A204.1 (cell line): ENCODE results near the gene ALDH2.
"Not testable (repeated sequence)": the region's sequence is repeated elsewhere in the genome, so short reads cannot be mapped to it uniquely, and the experiment has no call there.

Experiments used
- FAIRE-seq: peaks from 2 replicates; lab custom pipeline; 2012; peaks lifted over from hg19 to GRCh38; lab: Jason Lieb, UNC

ALDH2 gene

DNA sequence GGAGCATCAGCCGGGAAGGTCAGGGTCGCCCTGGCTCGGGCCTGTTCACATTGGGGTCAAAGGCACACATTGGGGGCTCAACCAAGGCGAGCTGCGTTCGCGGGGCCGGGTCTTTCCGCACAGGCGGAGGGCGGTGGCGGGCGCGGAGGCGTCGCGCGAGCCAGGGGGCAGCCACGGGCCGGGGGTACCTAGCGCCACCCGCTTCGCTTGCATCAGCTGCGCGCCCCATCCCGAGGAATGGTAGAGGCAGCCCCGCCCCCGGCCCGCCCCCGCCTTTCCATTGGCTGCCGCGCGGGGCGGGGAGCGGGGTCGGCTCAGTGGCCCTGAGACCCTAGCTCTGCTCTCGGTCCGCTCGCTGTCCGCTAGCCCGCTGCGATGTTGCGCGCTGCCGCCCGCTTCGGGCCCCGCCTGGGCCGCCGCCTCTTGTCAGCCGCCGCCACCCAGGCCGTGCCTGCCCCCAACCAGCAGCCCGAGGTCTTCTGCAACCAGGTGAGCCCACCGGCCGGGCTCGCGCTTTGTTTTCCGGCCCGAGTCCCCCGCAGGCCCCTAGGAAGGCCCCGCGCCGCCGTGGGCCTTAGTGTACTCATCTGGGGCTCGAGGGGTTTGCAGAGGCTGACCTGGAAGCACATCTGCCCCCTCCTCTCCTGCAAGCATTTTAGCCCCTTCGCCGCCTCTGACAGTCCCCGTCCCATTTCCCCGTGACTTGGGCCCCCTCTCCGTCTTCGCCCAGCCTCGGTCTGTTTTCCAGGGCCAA is at the start of gene ALDH2:
Gene ALDH2, plus strand, starts transcription at position 326 of the 754 bp plus-strand sequence. Its CDS starts 50 bp downstream, at position 376.
- FAIRE-seq: no peak

DNA sequence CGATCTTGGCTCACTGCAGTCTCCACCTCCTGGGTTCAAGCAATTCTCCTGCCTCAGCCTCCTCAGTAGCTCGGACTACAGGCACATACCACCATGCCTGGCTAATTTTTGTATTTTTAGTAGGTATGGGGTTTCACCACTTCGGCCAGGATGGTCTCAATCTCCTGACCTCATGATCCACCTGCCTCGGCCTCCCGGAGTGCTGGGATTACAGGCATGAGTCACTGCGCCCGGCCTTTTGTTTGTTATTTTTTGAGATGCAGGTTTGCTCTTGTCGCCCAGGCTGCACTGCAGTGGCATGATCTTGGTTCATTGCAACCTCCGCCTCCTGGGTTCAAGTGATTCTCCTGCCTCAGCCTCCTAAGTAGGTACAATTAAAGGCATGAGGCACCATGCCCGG is 47.4 kb upstream of the ALDH2 start:
- not testable (repeated sequence) for FAIRE-seq

DNA sequence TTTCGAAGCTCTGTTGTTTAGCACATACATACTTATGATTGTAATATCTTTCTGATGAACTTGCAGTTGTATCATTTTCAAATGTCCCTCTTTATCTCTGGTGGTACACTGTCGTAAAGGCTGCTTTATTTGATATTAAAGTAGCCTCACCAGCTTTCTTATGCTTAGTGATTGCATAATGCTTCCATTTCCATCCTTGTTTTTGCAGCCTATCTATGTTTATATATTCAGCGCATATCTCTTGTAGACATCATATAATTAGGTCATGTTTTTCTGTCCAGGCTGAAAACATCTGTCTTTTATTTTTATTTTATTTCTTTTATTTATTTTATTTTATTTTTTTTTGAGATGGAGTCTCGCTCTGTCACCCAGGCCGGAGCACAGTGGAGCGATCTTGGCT is 46.3 kb upstream of the ALDH2 start:
- FAIRE-seq: no peak

DNA sequence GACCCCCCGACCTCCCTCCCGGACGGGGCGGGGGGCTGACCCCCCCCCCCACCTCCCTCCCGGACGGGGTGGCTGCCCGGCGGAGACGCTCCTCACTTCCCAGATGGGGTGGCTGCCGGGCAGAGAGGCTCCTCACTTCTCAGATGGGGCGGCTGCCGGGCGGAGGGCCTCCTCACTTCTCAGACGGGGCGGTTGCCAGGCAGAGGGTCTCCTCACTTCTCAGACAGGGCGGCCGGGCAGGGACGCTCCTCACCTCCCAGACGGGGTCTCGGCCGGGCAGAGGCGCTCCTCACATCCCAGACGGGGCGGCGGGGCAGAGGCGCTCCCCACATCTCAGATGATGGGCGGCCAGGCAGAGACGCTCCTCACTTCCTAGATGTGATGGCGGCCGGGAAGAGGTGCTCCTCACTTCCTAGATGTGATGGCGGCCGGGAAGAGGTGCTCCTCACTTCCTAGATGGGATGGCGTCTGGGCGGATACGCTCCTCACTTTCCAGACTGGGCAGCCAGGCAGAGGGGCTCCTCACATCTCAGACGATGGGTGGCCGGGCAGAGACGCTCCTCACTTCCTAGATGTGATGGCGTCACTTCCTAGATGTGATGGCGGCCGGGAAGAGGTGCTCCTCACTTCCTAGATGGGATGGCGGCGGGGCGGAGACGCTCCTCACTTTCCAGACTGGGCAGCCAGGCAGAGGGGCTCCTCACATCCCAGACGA is 42.9 kb upstream of the ALDH2 start:
- not testable (repeated sequence) for FAIRE-seq

DNA sequence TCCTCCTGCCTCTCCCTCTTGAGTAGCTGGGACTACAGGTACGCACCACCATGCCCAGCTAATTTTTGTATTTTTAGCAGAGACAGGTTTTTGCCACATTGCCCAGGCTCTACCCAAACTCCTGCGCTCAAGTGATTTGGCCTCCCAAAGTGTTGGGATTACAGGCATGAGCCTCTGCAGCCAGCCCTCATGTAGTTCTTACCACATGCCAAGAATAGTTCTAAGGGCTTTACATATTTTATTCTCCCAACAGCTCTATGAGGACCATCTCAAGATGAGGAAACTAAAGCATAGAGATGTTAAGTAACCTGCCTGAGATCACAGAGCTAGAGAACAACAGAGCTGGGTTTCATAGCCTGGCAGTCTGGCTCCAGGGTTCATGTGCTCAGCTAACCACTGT is 37.9 kb upstream of the ALDH2 start:
- no peak for FAIRE-seq

DNA sequence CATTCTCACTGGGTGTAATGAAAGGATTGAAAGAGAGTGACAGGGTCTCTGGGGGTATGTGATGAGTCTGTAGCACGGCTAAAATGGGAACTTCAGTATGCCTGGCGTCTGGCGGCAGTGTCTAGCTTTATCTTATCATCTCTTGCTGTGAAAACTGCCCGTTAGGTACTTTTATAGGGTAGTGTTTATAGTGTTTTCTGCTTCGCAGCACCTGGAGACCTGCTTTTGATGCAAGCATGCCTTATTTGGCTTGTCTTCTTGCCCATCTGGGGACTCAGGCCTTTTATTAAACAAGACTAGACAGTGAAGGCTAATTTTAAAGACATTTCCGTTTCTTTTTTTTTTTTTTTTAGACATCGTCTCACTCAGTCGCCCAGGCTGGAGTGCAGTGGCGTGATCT is 36.3 kb upstream of the ALDH2 start:
- FAIRE-seq: no peak

DNA sequence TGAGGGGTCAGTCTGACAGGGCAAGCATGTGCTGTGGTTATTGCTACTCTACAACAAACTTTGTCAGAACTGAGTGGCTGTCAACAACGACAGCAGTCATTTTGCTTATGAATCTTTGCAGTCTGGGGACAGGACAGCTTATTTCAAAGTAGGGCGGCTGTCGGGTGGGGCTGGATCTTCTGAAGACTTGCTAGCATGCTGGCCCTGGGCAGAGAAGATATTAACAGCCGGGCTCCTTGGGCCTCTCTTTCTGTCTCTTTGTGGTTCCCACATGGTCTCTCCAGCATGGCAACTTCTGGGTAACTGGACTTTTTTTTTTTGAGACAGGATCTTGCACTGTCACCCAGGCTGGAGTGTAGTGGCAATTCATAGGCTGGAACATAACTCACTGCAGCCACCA is 33.9 kb upstream of the ALDH2 start:
- FAIRE-seq: no peak

DNA sequence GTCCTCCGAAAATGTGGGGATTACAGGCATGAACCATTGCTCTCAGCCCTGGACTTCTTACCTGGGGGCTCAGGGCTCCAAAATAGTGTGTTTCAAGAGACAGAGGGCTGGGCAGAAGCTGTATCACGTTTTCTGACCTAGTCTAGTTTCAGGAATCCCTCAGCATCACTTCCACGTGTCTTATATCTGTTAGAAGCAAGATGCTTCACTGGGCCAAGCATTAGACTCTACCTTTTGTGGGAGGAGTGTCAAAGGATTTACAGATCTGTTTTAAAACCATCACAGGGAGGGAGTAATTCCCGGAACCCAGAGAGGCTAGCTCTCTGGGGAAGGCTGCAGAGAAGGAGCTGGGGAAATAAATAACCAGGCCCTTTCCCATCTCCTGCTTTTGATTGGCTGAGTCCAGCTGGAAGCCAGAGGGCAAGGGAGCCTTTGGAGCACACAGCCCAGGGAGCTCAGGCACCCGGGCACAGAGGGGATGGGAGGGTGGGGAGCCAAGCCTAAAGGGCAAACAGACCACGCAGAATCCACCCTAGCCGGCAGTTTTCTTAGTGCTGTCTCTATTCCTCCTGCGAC is 33.3 kb upstream of the ALDH2 start:
- no peak for FAIRE-seq

DNA sequence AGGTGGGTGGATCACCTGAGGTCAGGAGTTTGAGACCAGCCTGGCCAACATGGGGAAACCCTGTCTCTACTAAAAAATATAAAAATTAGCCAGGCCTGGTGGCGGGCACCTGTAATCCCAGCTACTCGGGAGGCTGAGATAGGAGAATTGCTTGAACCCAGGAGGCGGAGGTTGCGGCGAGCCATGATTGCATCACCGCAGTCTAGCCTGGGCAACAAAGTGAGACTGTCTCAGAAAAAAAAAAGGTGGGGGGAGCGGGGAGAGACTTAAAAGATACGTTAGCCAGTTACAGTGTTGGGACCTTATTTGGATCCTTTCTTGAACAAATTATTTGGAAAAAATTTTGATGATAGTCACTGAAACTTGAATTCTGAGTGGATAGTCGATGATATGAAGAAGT is 27.2 kb upstream of the ALDH2 start:
- not testable (repeated sequence) for FAIRE-seq

DNA sequence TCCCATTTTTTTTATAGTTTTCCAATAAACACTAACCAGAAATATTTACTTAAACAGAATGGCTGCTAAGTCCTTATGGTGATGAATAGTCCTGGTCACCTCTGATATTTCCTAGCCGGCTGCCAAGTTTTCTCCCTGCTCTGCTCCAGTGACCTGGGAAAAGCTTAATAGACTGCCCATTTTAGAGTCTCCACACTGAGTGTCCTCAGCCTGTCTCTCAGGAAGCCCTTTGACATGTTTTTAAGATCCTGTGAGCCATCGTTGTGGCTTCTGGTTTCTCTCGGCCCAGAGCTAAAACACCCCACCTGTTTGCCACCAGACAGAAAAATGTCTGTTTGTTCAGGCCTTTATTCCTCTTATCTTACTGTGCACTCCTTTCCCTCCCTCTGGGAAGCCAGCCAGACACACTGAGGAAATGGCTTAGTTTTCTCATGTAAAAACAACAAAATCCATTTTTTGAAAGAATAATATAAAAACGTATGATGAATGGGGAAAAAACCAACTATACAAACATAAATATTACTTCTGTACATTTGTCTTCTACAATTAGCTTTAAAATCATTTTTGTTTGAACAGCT is 25.4 kb upstream of the ALDH2 start:
- no peak for FAIRE-seq

DNA sequence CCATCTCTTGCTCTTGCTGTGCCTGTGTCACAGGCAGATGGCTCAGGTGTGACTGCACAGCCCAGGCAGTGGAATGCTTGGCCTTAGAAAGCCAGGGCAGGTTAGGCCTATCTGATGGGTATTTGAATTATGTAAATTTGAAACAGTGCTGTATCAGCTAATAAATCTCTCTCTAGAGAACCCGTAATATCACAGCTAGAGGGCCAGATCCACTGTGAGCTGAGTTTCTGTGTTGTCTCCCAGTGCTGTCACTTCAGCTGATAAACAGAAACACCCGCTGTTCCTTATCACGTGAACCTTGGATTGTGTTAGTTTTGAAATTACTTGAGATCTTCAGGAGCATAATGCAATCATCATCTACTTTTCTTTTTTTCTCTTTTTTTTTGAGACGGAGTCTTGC is 21.5 kb upstream of the ALDH2 start:
- FAIRE-seq: no peak

DNA sequence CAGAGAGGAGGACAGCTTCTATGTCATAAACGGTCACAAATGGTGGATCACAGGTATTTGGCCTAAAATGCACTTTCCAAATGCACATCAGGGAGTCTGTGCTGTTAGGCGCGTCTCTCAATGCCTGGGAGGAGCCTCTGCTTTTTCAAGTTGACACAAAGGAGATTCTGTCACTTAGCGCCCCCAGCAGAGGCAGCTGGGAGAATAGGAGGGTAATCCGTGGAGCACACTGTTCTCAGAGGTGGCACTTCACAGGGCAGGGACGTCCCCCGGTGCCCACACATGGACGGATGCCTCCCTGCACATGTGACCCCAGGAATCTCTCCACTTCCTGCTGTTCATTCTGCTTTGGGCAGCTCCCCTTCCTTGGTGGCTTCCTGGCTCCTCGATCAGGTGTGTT is 19.4 kb upstream of the ALDH2 start:
- no peak for FAIRE-seq

DNA sequence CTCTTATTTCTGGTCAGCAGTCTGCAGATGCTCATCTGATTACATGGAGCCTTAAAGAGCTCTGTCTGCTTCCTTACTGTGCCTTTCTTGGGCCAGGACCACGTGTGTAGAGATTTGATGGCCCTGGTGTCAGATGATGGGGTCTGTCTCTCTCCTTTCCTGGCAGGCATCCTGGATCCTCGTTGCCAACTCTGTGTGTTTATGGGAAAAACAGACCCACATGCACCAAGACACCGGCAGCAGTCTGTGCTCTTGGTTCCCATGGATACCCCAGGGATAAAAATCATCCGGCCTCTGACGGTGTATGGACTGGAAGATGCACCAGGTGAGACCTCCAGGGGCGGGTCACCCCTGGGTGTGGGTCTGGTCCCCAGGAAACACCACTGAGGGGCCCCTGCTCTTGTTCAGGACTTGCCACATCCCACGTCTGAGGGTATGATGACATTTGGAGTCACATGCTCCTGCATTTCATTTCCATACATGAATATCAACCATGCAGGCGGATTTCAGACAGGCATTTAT is 18.5 kb upstream of the ALDH2 start:
- no peak for FAIRE-seq

DNA sequence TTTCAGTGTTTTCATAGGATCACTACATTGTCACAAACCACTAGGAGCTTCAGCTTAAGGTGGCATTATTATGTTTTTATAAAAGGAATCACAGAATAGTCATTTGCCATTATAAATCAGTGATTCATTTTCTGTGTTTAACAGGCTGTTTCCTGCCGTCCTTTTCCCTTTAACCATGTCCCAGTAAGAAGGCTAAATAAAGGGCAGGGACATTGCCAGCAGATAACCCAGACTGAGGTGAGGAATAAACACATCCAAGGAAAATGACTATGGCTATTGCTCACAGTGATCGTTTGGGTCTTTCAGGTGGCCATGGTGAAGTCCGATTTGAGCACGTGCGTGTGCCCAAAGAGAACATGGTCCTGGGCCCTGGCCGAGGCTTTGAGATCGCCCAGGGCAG is 17.9 kb upstream of the ALDH2 start:
- FAIRE-seq: no peak

DNA sequence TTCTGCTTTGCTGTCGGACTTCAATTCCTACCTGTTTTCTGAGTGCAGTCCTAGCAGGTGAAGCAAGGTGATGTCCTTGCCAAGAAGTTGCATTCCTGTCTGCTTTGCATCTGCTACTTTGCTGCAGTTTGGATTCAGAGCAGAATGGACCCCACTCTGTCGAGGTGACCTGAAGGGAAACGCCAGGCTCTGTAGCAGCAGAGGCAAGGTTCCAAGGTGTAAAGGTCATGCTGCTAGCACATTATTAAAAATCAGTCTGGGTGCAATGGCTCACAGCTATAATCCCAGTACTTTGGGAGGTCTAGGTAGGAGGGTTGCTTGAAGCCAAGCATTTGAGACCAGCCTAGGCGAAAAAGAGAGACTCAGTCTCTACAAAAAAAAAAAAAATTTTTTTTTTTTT is 17.3 kb upstream of the ALDH2 start:
- no peak for FAIRE-seq

DNA sequence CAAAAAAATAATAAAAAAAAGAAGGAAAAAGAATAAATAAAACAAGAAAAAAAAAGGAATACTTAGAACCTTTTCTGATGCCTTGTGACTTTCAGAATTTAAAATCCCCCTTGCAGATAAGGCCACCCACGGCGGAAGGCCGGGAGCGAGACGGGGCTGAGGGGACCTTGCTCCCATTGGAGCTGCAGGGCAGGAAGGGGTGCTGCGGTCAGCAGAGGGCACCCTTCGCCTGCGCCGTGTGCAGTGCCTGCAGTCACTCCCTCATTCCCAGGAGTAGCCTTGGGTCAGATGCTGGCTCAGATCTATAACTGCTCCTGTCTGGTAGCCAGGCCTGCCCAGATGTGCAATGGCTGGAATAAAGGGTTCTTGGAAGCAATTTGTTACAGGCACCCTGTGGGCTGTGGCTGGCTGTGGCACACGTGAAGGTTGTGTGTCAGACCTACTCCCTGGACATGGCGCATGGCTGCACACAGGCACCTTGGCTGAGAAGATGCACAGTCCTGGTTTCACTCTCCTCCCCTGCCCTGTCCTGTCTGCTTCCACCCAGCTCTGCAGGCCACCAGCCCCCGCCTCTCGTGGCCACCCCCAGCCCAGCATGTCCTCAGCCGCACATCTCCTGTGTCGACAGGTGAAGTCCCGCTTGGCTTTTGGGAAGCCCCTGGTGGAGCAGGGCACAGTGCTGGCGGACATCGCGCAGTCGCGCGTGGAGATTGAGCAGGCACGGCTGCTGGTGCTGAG is 13.4 kb upstream of the ALDH2 start:
- no peak for FAIRE-seq

DNA sequence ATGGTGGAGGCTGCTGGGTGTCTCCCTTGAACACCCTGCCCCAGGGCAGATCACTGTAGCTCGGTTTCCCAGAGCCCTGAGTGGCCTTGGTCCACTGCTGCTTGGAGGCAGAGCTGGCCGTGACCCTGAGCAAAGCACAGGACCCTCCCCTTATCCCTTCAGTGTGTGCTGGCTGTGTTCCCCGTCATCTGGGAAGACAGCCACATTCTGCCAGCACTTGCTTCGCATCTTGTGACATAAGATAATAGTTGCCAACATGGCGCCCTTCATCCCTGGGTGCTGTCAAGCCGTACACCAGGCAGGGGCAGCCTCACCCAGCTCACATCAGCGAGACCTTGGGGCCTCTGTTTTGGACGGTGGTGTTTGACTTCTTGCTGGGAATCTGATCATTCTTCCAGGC is 12.1 kb upstream of the ALDH2 start:
- FAIRE-seq: no peak

DNA sequence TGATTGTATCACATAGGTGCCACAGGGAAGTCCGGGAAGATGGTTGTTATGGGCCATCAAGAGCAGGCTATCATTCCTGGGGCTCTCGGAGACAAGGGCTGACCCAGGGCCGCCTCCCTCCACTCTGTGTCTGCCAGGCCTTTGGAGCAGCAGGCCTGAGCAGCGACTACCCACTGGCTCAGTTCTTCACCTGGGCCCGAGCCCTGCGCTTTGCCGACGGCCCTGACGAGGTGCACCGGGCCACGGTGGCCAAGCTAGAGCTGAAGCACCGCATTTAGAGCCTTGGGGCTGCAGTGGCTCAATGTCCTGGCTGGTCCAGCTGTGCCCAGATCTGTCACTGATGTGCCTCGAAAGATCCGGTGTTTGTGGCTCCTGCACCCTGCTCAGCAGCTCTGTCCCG is 10.5 kb upstream of the ALDH2 start:
- FAIRE-seq: no peak

DNA sequence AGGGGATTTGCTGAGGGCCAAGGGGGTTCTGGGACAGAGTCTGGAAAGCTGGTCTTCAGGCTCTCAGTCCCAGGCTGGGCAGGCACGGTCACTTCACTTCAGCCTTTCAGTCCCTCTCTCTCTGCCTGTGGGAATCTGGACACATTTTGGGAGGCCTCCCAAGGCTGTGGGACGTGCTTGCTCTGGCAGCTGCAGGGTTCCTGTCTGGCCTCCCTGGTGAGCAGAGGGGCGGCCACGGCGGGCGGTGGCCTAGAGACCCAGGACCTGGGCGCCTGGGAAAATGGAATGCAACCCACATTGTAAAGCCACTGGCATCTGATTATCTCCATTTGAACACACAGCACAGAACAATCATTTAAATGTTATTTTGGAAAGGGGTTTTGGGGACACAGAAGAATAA is 10.1 kb upstream of the ALDH2 start:
- FAIRE-seq: no peak

DNA sequence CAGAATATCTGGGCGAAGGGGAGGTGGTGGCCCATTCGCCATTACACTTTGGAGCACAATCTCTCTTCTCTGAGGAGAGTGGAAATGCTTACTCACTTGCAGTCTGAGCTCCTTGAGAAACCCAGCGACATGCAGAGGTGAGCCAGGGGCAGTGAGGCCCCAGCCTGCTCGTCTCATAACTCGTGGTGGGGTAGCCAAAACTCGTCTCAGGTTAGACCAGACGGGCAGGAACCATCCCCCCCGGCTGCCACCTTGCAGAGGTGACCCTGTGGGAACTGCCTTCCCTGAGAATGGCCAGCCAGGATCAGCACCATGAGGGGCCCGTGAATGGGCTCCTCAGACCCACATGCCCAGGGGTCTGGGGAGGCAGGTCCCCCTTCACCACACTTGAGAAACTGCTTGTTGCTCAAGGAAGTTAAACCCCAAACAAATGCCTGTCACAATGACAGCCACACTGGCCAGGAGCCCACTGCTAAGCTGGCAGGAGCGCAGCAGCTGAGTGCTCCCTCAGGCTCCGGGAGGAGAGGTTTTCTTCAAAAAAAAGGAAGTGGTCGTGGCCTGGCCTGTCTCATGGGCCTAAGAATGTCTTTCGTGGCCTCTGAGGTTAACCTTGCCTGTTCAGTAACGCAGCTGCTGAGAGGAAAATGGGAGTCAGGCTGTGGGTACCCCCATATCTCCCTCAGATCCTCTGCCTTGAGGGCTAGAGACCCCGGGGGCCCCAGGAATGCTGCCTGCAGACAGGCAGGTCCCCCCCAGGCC is 9.2 kb upstream of the ALDH2 start:
- FAIRE-seq: no peak

DNA sequence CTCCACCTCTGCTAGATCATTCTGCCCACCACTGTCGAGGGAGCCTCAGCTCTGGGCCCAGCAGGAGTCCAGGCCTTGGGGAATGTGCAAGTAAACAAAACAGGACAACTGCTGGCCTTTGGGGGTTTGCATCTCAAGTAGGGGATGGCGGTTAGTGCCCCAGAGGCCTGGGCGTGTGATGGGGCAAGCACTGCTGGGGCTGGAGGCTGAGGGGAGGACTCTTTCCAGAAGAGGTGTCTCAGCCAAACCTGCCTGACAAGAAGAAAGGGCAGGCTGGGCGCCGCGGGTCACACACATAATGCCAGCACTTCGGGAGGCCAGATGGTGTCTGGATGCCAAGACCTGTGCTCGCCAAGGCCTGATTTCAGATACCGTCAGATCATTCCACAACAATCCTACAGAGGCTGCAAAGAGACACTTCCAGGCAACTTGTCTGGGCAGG is 8.6 kb upstream of the ALDH2 start:
- no peak for FAIRE-seq

DNA sequence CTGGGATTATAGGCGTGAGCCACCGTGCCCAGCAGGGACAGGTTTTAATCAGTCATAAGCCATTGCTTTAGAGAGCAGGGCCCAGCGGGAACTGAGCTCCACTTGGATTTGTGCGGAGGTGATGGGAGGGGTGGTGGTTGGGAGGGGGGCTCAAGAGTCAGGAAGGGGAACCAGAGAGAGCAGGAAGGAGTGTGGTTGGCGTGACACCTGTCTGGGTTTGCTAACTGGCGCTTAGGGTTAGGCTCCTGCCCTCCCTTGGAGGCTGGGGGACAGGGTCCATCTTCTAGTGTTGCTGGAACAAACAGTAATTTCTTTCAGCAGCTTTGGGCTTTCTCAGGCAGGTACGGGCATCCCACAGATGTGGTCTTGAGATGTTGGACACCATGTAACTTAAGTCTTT is 7.5 kb upstream of the ALDH2 start:
- FAIRE-seq: no peak
